ENCODE measurements around the gene F13A1. TPM values are rescaled to one million over a fixed set of nuclear protein-coding genes. Genes with fewer than 3 reads are reported as not detected.

Gene F13A1
- total and polyA plus RNA-seq, 2 donors from 2014 or later: 28.9 to 275 TPM

DNA sequence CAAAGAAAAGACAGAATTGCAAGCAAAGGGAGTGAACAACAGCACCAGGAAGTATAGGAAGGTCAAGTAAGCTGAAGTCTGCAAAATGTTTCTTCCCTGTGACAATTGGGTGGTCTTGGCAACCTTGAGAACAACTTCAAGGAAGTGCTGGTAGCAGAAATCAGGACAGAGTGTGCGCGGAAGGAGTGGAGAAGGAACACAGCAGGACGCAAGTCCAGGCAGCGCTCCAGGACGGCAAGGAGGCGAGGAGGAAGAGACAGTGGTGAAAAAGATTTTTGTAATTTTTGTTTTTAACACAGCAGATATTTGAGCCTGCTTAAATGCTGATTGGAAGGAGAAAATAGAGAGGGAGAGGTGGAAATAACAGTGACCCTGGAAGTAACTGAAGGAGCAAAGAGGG, 141.7 kb downstream of the F13A1 start:
- intact Hi-C loops (cut with DNase I): no loop called here
- DNase-seq (no peak), FAIRE-seq (no peak)
- H3K4me3 ChIP-seq (ENCODE audit: low read length in 3 of 3): no peak overlapping the region
- H3K4me1 ChIP-seq (ENCODE audit: control insufficient read depth in 2 of 3, insufficient read depth in 2 of 3, low read depth in 1 of 3, low read length in 3 of 3): no peaks in the 10 kb centered on the region
- TF ChIP-seq, protein P1, sequence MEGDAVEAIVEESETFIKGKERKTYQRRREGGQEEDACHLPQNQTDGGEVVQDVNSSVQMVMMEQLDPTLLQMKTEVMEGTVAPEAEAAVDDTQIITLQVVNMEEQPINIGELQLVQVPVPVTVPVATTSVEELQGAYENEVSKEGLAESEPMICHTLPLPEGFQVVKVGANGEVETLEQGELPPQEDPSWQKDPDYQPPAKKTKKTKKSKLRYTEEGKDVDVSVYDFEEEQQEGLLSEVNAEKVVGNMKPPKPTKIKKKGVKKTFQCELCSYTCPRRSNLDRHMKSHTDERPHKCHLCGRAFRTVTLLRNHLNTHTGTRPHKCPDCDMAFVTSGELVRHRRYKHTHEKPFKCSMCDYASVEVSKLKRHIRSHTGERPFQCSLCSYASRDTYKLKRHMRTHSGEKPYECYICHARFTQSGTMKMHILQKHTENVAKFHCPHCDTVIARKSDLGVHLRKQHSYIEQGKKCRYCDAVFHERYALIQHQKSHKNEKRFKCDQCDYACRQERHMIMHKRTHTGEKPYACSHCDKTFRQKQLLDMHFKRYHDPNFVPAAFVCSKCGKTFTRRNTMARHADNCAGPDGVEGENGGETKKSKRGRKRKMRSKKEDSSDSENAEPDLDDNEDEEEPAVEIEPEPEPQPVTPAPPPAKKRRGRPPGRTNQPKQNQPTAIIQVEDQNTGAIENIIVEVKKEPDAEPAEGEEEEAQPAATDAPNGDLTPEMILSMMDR (IDR thresholded peaks at IDR 0.05; ENCODE audit: borderline replicate concordance, extremely low read depth, insufficient read depth): no peak
- no peaks in the 10 kb centered on the region for H3K27me3 ChIP-seq (ENCODE audit: control insufficient read depth, insufficient read depth, low read length)
- no peaks in the 10 kb centered on the region for H3K9me3 ChIP-seq (ENCODE audit: control insufficient read depth in 2 of 3, insufficient read depth in 1 of 3, low read length in 3 of 3)
- H3K36me3 ChIP-seq (ENCODE audit: control insufficient read depth in 2 of 3, insufficient read depth in 3 of 3, low read length in 3 of 3): no peaks in the 10 kb centered on the region
- no peak overlapping the region for H3K27ac ChIP-seq (ENCODE audit: low read depth in 2 of 2, low read length in 2 of 2)
- H3K9ac ChIP-seq (ENCODE audit: low read length in 3 of 3): no peak overlapping the region

DNA sequence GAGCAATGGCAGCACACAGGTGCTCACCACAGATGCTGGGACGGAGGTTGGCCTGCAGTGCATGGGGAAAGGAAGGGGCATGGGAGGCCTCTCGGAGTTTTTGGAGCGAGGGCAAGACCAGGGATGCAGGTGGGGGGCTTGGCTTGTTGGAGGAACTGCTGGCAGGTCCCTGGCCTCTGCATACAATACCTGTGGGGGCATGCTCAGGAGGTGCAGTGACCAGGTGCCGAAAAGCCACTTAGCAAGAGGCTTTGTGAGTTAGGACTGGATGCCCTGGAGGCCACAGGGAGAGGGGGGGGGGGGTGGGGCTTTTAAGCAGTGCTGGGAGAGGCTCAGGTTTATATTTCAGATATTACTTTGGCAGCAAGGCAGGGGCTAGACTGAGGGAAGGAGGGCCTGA, 142.7 kb downstream of the F13A1 start:
- H3K27ac ChIP-seq (ENCODE audit: low read depth in 2 of 2, low read length in 2 of 2): no peak overlapping the region
- no peaks in the 10 kb centered on the region for H3K36me3 ChIP-seq (ENCODE audit: control insufficient read depth in 2 of 3, insufficient read depth in 3 of 3, low read length in 3 of 3)
- TF ChIP-seq, protein P1 (IDR thresholded peaks at IDR 0.05; ENCODE audit: borderline replicate concordance, extremely low read depth, insufficient read depth): no peak
- H3K9ac ChIP-seq (ENCODE audit: low read length in 3 of 3): no peak overlapping the region
- FAIRE-seq (no peak), DNase-seq (no peak)
- no peaks in the 10 kb centered on the region for H3K4me1 ChIP-seq (ENCODE audit: control insufficient read depth in 2 of 3, insufficient read depth in 2 of 3, low read depth in 1 of 3, low read length in 3 of 3)
- H3K4me3 ChIP-seq (ENCODE audit: low read length in 3 of 3): no peak overlapping the region
- H3K9me3 ChIP-seq (ENCODE audit: control insufficient read depth in 2 of 3, insufficient read depth in 1 of 3, low read length in 3 of 3): no peaks in the 10 kb centered on the region
- intact Hi-C loops (cut with DNase I): no loop called here
- no peaks in the 10 kb centered on the region for H3K27me3 ChIP-seq (ENCODE audit: control insufficient read depth, insufficient read depth, low read length)

DNA sequence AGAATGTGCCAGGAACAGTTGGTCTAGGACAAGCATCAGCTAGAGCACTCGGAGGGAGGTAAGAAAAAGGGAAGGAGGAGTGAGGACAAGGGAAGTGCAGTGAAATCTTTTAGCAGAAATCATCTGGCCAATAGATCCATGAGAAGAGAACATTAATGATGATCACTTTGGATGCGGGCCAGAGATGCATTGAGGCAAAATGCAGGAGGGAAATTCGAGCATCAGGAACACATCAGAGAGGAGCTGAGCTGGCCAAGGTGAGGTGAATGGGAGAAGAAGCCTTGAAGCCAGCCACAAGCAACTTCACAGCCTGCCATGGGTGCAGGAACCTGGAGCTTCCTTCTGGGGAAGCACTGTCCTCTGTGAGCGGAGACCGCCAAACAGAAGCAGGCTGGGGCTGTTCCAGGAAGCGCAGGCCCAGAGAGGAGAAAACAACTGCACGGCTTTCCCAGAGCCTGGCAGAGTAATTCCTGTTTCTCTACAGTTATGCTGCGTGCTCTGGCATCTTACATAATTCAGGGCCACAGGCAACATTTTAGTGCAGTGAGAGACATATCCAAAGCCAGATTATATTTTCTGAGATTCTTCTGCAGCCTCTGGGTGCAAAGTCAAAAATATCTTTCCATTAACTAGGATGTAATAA, 143.8 kb downstream of the F13A1 start:
- no peak overlapping the region for H3K27ac ChIP-seq (ENCODE audit: low read depth in 2 of 2, low read length in 2 of 2)
- no peak overlapping the region for H3K4me3 ChIP-seq (ENCODE audit: low read length in 3 of 3)
- H3K27me3 ChIP-seq (ENCODE audit: control insufficient read depth, insufficient read depth, low read length): no peaks in the 10 kb centered on the region
- H3K36me3 ChIP-seq (ENCODE audit: control insufficient read depth in 2 of 3, insufficient read depth in 3 of 3, low read length in 3 of 3): no peaks in the 10 kb centered on the region
- intact Hi-C loops (cut with DNase I): no loop called here
- no peaks in the 10 kb centered on the region for H3K4me1 ChIP-seq (ENCODE audit: control insufficient read depth in 2 of 3, insufficient read depth in 2 of 3, low read depth in 1 of 3, low read length in 3 of 3)
- TF ChIP-seq, protein P1 (IDR thresholded peaks at IDR 0.05; ENCODE audit: borderline replicate concordance, extremely low read depth, insufficient read depth): no peak
- no peak for FAIRE-seq
- no peaks in the 10 kb centered on the region for H3K9me3 ChIP-seq (ENCODE audit: control insufficient read depth in 2 of 3, insufficient read depth in 1 of 3, low read length in 3 of 3)
- no peak overlapping the region for H3K9ac ChIP-seq (ENCODE audit: low read length in 3 of 3)
- DNase-seq: no peak

DNA sequence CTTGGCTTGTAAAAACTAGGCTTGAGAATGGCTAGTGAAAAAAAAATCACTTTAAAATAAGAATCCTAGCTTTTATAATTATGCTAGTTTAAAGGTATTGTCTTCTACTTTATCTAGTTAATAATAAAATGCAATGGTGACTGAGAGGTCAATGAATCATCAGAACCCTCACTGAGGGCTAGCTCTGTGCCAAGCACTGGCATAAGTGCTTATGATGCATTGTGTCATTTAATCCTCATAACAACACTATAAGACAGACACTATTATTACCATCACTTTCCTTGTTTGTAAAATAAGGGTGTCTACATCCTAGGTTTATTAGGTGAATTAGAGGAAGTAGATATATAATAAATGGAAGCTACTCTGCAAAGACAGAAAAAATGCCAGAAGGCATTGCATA, 144.3 kb downstream of the F13A1 start:
- TF ChIP-seq, protein P1 (IDR thresholded peaks at IDR 0.05; ENCODE audit: borderline replicate concordance, extremely low read depth, insufficient read depth): no peak
- DNase-seq: no peak
- no peak for FAIRE-seq
- H3K4me1 ChIP-seq (ENCODE audit: control insufficient read depth in 2 of 3, insufficient read depth in 2 of 3, low read depth in 1 of 3, low read length in 3 of 3): no peaks in the 10 kb centered on the region
- no peaks in the 10 kb centered on the region for H3K27me3 ChIP-seq (ENCODE audit: control insufficient read depth, insufficient read depth, low read length)
- no peak overlapping the region for H3K9ac ChIP-seq (ENCODE audit: low read length in 3 of 3)
- no peaks in the 10 kb centered on the region for H3K9me3 ChIP-seq (ENCODE audit: control insufficient read depth in 2 of 3, insufficient read depth in 1 of 3, low read length in 3 of 3)
- H3K27ac ChIP-seq (ENCODE audit: low read depth in 2 of 2, low read length in 2 of 2): no peak overlapping the region
- intact Hi-C loops (cut with DNase I): no loop called here
- H3K36me3 ChIP-seq (ENCODE audit: control insufficient read depth in 2 of 3, insufficient read depth in 3 of 3, low read length in 3 of 3): no peaks in the 10 kb centered on the region
- H3K4me3 ChIP-seq (ENCODE audit: low read length in 3 of 3): no peak overlapping the region
